Suprapubic skin (tissue), 4 donors: ENCODE measurements around the gene PCP4L1. TPM values are rescaled to one million over a fixed set of nuclear protein-coding genes. Genes with fewer than 3 reads are reported as not detected.

Experiments
- DNase-seq, 2 donors: peaks; one replicate each; pipeline ENCODE4 v3.0.0-alpha.2; 2019; ENCODE audit warnings: low spot score in 2 of 2
- H3K27ac ChIP-seq: fragments of 200-600 bp; sonication (generic); one replicate; pipeline ENCODE4 v1.5.1; 2019
- H3K27me3 ChIP-seq: fragments of 200-600 bp; sonication (generic); one replicate; pipeline ENCODE4 v1.5.1; 2019
- H3K36me3 ChIP-seq: fragments of 200-600 bp; sonication (generic); one replicate; pipeline ENCODE4 v1.5.1; 2019
- H3K4me1 ChIP-seq: fragments of 200-600 bp; sonication (generic); one replicate; pipeline ENCODE4 v1.5.1; 2019
- H3K4me3 ChIP-seq: fragments of 200-600 bp; sonication (generic); one replicate; pipeline ENCODE4 v1.5.1; 2019; ENCODE audit warnings: mild to moderate bottlenecking
- H3K9me3 ChIP-seq: fragments of 200-600 bp; sonication (generic); one replicate; pipeline ENCODE4 v1.5.1; 2019
- EP300 ChIP-seq: sonication (generic); formaldehyde crosslinking; IDR thresholded peaks from one replicate; pipeline ENCODE4 v1.6.1; 2017; ENCODE audit warnings: antibody characterized with exemption
- POLR2A ChIP-seq, 2 donors: fragments of 450-650 bp; IDR thresholded peaks; one replicate each; pipeline ENCODE4 v1.6.1; 2017; ENCODE audit warnings: antibody characterized with exemption in 2 of 2, mild to moderate bottlenecking in 2 of 2, moderate library complexity in 2 of 2
- POLR2AphosphoS5 ChIP-seq, 3 donors: sonication (generic); formaldehyde crosslinking; IDR thresholded peaks; one replicate each; pipeline ENCODE4 v1.6.1; 2017; ENCODE audit warnings: antibody characterized with exemption in 3 of 3
- WGBS: methylation state at CpG from one replicate; pipeline ENCODE4 v1.1.5; 2018; 5-methylcytosine and 5-hydroxymethylcytosine counted together
- total RNA-seq, 4 donors: library from RNA; depleted of rRNA; stranded (reverse); fragments of >200 nt; gene quantifications; one replicate each; pipeline ENCODE4 v1.1.0, GENCODE V29; 2016
- TF ChIP-seq, protein P1 (sequence below), 2 donors: fragments of 200-600 bp in 1 of 2; fragments of 450-650 bp in 1 of 2; sonication (generic) in 1 of 2; IDR thresholded peaks; one replicate each; pipeline ENCODE4 v1.5.1; 2016 to 2019; ENCODE audit warnings: antibody characterized with exemption in 2 of 2, mild to moderate bottlenecking in 1 of 2, moderate library complexity in 1 of 2

PCP4L1 gene
- total RNA-seq, 4 donors from 2014 or later = 2.7 to 10.1 (median 3.7) TPM

- Histone ChIP-seq H3K27ac (no peak overlapping the region), H3K27me3 (no peaks in the 10 kb centered on the region), H3K9me3 (no peaks in the 10 kb centered on the region), H3K4me3 (no peak overlapping the region), H3K4me1 (no peaks in the 10 kb centered on the region), H3K36me3 (no peaks in the 10 kb centered on the region)
- WGBS = 89% methylated on average over 6 of the region's 6 CpGs
- DNase-seq = no peak
- TF ChIP-seq POLR2AphosphoS5 (IDR thresholded peaks at IDR 0.05) = no peak
- TF ChIP-seq EP300 = no peak
- no peak for TF ChIP-seq POLR2A (IDR thresholded peaks at IDR 0.05)
- TF ChIP-seq, protein P1, sequence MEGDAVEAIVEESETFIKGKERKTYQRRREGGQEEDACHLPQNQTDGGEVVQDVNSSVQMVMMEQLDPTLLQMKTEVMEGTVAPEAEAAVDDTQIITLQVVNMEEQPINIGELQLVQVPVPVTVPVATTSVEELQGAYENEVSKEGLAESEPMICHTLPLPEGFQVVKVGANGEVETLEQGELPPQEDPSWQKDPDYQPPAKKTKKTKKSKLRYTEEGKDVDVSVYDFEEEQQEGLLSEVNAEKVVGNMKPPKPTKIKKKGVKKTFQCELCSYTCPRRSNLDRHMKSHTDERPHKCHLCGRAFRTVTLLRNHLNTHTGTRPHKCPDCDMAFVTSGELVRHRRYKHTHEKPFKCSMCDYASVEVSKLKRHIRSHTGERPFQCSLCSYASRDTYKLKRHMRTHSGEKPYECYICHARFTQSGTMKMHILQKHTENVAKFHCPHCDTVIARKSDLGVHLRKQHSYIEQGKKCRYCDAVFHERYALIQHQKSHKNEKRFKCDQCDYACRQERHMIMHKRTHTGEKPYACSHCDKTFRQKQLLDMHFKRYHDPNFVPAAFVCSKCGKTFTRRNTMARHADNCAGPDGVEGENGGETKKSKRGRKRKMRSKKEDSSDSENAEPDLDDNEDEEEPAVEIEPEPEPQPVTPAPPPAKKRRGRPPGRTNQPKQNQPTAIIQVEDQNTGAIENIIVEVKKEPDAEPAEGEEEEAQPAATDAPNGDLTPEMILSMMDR (IDR thresholded peaks at IDR 0.05) = no peak
These were observed 39.6 kb downstream of the PCP4L1 start for GRCh38 chr1:161298116-161298515.

- H3K4me1 ChIP-seq = peaks cover under 1% of the 10 kb centered on the region
- H3K27me3 ChIP-seq = no peaks in the 10 kb centered on the region
- H3K27ac ChIP-seq = no peak overlapping the region
- no peak for DNase-seq
- 81% methylated on average over 9 of the region's 9 CpGs for WGBS
- no peaks in the 10 kb centered on the region for H3K9me3 ChIP-seq
- H3K4me3 ChIP-seq = no peak overlapping the region
- H3K36me3 ChIP-seq = no peaks in the 10 kb centered on the region
- TF ChIP-seq, protein P1 (IDR thresholded peaks at IDR 0.05) = no peak
- TF ChIP-seq POLR2AphosphoS5 (IDR thresholded peaks at IDR 0.05) (no peak), POLR2A (IDR thresholded peaks at IDR 0.05) (no peak), EP300 (no peak)
These were observed 40.8 kb downstream of the PCP4L1 start for GRCh38 chr1:161299347-161299746.

DNA sequence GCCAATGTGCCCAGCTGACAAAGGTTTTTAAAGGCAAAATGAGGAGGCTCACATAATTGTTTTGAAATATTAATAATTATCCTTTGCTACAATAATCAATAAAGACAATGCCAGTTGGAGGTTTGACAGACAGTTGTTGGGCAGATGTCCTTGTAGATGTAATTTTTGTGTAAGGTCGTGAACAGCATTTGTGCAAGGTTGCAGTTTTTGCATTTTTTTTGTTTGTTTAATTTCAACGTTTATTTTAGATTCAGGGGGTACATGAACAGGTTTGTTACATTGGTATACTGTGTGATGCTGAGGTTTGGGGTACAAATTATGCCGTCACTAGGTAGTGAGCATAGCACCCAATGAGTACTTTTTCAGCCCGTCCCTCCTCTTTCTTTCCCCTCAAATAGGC, 41.9 kb downstream of the PCP4L1 start:
- no peak overlapping the region for H3K27ac ChIP-seq
- H3K36me3 ChIP-seq = no peaks in the 10 kb centered on the region
- WGBS = 80% methylated on average over 4 of the region's 4 CpGs
- TF ChIP-seq EP300 = no peak
- peaks cover 12% of the 10 kb centered on the region for H3K4me1 ChIP-seq
- H3K27me3 ChIP-seq = no peaks in the 10 kb centered on the region
- no peak overlapping the region for H3K4me3 ChIP-seq
- H3K9me3 ChIP-seq = no peaks in the 10 kb centered on the region
- DNase-seq = no peak

DNA sequence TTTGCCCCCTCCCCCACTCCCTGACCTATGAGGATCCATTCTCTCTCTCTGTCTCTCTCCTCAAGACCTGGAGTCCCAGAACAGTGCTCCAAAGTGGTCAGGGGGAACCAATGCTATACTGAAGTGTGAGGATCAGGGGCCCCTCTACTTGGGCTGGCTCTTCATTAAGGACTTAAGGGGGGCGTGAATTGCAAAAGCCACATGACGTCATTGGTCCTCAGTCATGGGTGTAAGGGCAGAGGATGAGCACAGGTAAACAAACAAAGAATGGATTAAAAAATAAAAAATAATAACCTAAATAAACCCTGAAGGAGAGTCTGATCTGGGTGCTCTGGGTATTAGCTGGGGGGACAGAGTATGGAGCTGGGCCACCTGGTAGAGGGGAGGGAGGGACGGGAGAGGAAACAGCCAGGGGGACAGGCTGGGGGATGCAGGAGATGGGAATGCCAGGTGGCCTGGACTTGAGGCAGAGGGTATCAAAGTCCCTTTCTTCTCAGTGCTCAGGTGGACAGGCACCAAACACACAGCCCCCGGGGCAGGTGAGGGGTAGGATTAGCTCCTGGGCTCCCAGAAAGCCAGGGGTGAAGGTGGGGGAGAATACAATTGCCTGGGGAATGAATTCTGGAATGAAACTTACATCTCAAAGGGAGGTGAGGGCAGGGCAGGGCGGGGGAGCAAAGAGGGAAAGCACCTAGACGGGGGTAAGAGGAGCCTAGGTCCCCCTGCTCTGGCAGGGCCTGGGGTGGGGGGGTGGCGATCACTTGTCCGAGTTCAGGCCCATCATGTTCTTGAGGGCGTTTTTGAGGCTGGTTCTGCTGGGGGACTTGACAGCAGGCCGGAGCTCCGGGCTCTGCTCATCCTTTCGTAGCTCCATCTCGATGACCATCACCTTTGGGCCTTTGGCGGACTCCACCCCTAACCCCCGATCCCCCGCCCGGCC, 46.7 kb downstream of the PCP4L1 start:
- H3K27me3 ChIP-seq = no peaks in the 10 kb centered on the region
- H3K4me3 ChIP-seq = peak overlapping the region; percentile 70
- peak overlapping the region; percentile 15 for H3K27ac ChIP-seq
- 14% methylated on average over 17 of the region's 17 CpGs for WGBS
- peaks cover 22% of the 10 kb centered on the region for H3K4me1 ChIP-seq
- TF ChIP-seq POLR2AphosphoS5 (IDR thresholded peaks at IDR 0.05) = no peak
- TF ChIP-seq, protein P1 (IDR thresholded peaks at IDR 0.05) = no peak
- TF ChIP-seq POLR2A (IDR thresholded peaks at IDR 0.05) = no peak
- no peak for TF ChIP-seq EP300
- DNase-seq = no peak
- no peaks in the 10 kb centered on the region for H3K9me3 ChIP-seq
- H3K36me3 ChIP-seq = no peaks in the 10 kb centered on the region

DNA sequence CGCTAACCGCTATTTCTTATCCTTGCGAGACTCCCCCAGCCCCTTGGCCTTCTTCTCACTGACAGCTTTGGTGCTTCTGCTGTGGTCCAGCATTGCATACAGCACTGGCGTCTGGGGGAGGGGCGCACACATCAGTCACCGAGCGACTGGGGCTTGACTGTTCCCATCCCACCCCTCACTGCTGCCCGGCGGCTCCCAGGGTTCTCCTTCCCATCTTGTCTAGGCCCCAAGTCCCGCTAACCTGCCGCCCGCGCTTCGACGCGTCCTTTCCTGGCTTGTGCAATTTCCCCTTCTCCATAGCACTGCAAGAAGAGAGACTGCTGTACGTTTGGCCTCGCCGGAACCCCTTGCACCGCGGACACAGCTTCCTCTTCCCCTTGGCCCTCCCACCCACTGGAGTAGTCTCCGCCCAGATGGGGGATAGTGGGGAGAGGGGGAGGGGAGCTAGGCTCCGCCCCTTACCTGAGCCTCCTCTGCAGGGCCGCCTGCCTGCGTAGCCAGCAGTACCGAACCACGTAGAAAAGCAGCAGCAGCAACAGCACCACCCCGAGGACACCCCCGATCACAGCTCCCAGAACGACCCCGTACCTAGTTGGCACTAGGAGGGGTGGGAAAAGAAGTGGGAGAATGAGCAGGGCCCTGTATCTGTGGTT, 47.4 kb downstream of the PCP4L1 start:
- peak overlapping the region; percentile 70 for H3K4me3 ChIP-seq
- DNase-seq = peak; percentile 82 to 84
- TF ChIP-seq POLR2AphosphoS5 (IDR thresholded peaks at IDR 0.05) = no peak
- no peaks in the 10 kb centered on the region for H3K36me3 ChIP-seq
- peak overlapping the region; percentile 15 for H3K27ac ChIP-seq
- 1% methylated on average over 20 of the region's 31 CpGs for WGBS
- H3K9me3 ChIP-seq = no peaks in the 10 kb centered on the region
- H3K27me3 ChIP-seq = no peaks in the 10 kb centered on the region
- peaks cover 22% of the 10 kb centered on the region for H3K4me1 ChIP-seq

- Histone ChIP-seq H3K4me3 (no peak overlapping the region), H3K27ac (no peak overlapping the region), H3K36me3 (no peaks in the 10 kb centered on the region), H3K27me3 (no peaks in the 10 kb centered on the region), H3K4me1 (peaks cover 22% of the 10 kb centered on the region), H3K9me3 (no peaks in the 10 kb centered on the region)
- no peak for TF ChIP-seq EP300
- TF ChIP-seq POLR2AphosphoS5 (IDR thresholded peaks at IDR 0.05) = no peak
- 75% methylated on average over 7 of the region's 7 CpGs for WGBS
- DNase-seq = no peak
These were observed 48.8 kb downstream of the PCP4L1 start for GRCh38 chr1:161307230-161307768.
